ENCODE data around the gene MAP3K8.
A peak's percentile ranks its signal among the peaks of the same experiment; 100 is the strongest.

The MAP3K8 gene

GRCh38 chr10:30445711-30446110 is 11.7 kb downstream of the MAP3K8 start:
- H3K4me1 Mint-ChIP-seq (ENCODE audit: low read depth) = peaks cover 56% of the 10 kb centered on the region
- H3K27ac Mint-ChIP-seq = no peak overlapping the region
- H3K9me3 Mint-ChIP-seq = no peaks in the 10 kb centered on the region
- intact Hi-C loops (cut with micrococcal nuclease) = no loop called here
- H3K4me3 Mint-ChIP-seq = no peak overlapping the region
- H3K27me3 Mint-ChIP-seq = no peaks in the 10 kb centered on the region
- peaks cover 93% of the 10 kb centered on the region for H3K36me3 Mint-ChIP-seq (ENCODE audit: low read depth)

GRCh38 chr10:30447125-30447799 is 13.3 kb downstream of the MAP3K8 start:
- no peaks in the 10 kb centered on the region for H3K9me3 Mint-ChIP-seq
- intact Hi-C loops (cut with micrococcal nuclease) = no loop called here
- no peaks in the 10 kb centered on the region for H3K27me3 Mint-ChIP-seq
- no peak overlapping the region for H3K4me3 Mint-ChIP-seq
- H3K36me3 Mint-ChIP-seq (ENCODE audit: low read depth) = peaks cover 93% of the 10 kb centered on the region
- peaks cover 45% of the 10 kb centered on the region for H3K4me1 Mint-ChIP-seq (ENCODE audit: low read depth)
- no peak overlapping the region for H3K27ac Mint-ChIP-seq

GRCh38 chr10:30448092-30448491 is 14.1 kb downstream of the MAP3K8 start:
- Mint-ChIP-seq H3K27me3 (no peaks in the 10 kb centered on the region), H3K4me3 (no peak overlapping the region), H3K9me3 (no peaks in the 10 kb centered on the region), H3K4me1 (ENCODE audit: low read depth) (peaks cover 37% of the 10 kb centered on the region), H3K36me3 (ENCODE audit: low read depth) (peaks cover 92% of the 10 kb centered on the region), H3K27ac (no peak overlapping the region)
- intact Hi-C loops (cut with micrococcal nuclease) = no loop called here

- intact Hi-C loops (cut with micrococcal nuclease) = loop anchor here (2.0 kb wide), 1 partner anchor 75 kb away; no protein-coding TSS in a partner anchor
- Mint-ChIP-seq H3K4me1 (ENCODE audit: low read depth) (peaks cover 41% of the 10 kb centered on the region), H3K36me3 (ENCODE audit: low read depth) (peaks cover 93% of the 10 kb centered on the region), H3K9me3 (no peaks in the 10 kb centered on the region), H3K27ac (peak overlapping the region; percentile 84), H3K4me3 (peak overlapping the region; percentile 52), H3K27me3 (no peaks in the 10 kb centered on the region)
These were observed 20.0 kb downstream of the MAP3K8 start for GRCh38 chr10:30453764-30454527.

- peaks cover 93% of the 10 kb centered on the region for H3K36me3 Mint-ChIP-seq (ENCODE audit: low read depth)
- intact Hi-C loops (cut with micrococcal nuclease) = loop anchor here (2.0 to 5.0 kb wide), 2 partner anchors 37 to 74 kb away; no protein-coding TSS in a partner anchor
- H3K4me1 Mint-ChIP-seq (ENCODE audit: low read depth) = peaks cover 45% of the 10 kb centered on the region
- no peaks in the 10 kb centered on the region for H3K27me3 Mint-ChIP-seq
- H3K9me3 Mint-ChIP-seq = no peaks in the 10 kb centered on the region
- H3K27ac Mint-ChIP-seq = peak overlapping the region; percentile 84
- peak overlapping the region; percentile 23 for H3K4me3 Mint-ChIP-seq
These were observed 20.9 kb downstream of the MAP3K8 start for GRCh38 chr10:30454744-30455510.

GRCh38 chr10:30455816-30456215 is 21.8 kb downstream of the MAP3K8 start:
- Mint-ChIP-seq H3K4me3 (peak overlapping the region; percentile 40), H3K27me3 (no peaks in the 10 kb centered on the region), H3K4me1 (ENCODE audit: low read depth) (peaks cover 43% of the 10 kb centered on the region), H3K9me3 (no peaks in the 10 kb centered on the region), H3K27ac (peak overlapping the region; percentile 84), H3K36me3 (ENCODE audit: low read depth) (peaks cover 93% of the 10 kb centered on the region)
- intact Hi-C loops (cut with micrococcal nuclease) = loop anchor here (2.0 to 5.0 kb wide), 2 partner anchors 36 to 73 kb away; no protein-coding TSS in a partner anchor

- intact Hi-C loops (cut with micrococcal nuclease) = loop anchor here (5.0 kb wide), 1 partner anchor 36 kb away; no protein-coding TSS in a partner anchor
- H3K27me3 Mint-ChIP-seq = no peaks in the 10 kb centered on the region
- H3K4me3 Mint-ChIP-seq = no peak overlapping the region
- peak overlapping the region; percentile 84 for H3K27ac Mint-ChIP-seq
- H3K9me3 Mint-ChIP-seq = no peaks in the 10 kb centered on the region
- peaks cover 93% of the 10 kb centered on the region for H3K36me3 Mint-ChIP-seq (ENCODE audit: low read depth)
- peaks cover 44% of the 10 kb centered on the region for H3K4me1 Mint-ChIP-seq (ENCODE audit: low read depth)
These were observed 22.3 kb downstream of the MAP3K8 start for GRCh38 chr10:30456266-30456665.

- Mint-ChIP-seq H3K36me3 (ENCODE audit: low read depth) (peaks cover 78% of the 10 kb centered on the region), H3K4me3 (no peak overlapping the region)
These were observed 25.3 kb downstream of the MAP3K8 start for GRCh38 chr10:30459283-30459682.

GRCh38 chr10:30460121-30460520 is 26.1 kb downstream of the MAP3K8 start:
- Mint-ChIP-seq H3K36me3 (ENCODE audit: low read depth) (peaks cover 72% of the 10 kb centered on the region), H3K4me1 (ENCODE audit: low read depth) (peaks cover 38% of the 10 kb centered on the region), H3K27ac (peak overlapping the region; percentile 85), H3K27me3 (no peaks in the 10 kb centered on the region), H3K9me3 (no peaks in the 10 kb centered on the region), H3K4me3 (no peak overlapping the region)
- intact Hi-C loops (cut with micrococcal nuclease) = no loop called here

More at GRCh38 chr10:30459283-30459682, 25.3 kb downstream of the MAP3K8 start:
- intact Hi-C loops (cut with micrococcal nuclease) = loop anchor here (5.0 kb wide), 1 partner anchor 33 kb away; no protein-coding TSS in a partner anchor
- Mint-ChIP-seq H3K9me3 (no peaks in the 10 kb centered on the region), H3K27me3 (no peaks in the 10 kb centered on the region), H3K27ac (peak overlapping the region; percentile 85), H3K4me1 (ENCODE audit: low read depth) (peaks cover 45% of the 10 kb centered on the region)

- Mint-ChIP-seq H3K36me3 (ENCODE audit: low read depth) (peaks cover 52% of the 10 kb centered on the region), H3K4me3 (no peak overlapping the region), H3K4me1 (ENCODE audit: low read depth) (peaks cover 40% of the 10 kb centered on the region), H3K27me3 (no peaks in the 10 kb centered on the region), H3K27ac (no peak overlapping the region), H3K9me3 (no peaks in the 10 kb centered on the region)
- intact Hi-C loops (cut with micrococcal nuclease) = no loop called here
These were observed 28.5 kb downstream of the MAP3K8 start for GRCh38 chr10:30462513-30462912.

GRCh38 chr10:30463944-30464451 is 30.0 kb downstream of the MAP3K8 start:
- H3K27me3 Mint-ChIP-seq = no peaks in the 10 kb centered on the region

GRCh38 chr10:30464675-30465074 is 30.7 kb downstream of the MAP3K8 start:
- intact Hi-C loops (cut with micrococcal nuclease) = no loop called here
- no peaks in the 10 kb centered on the region for H3K27me3 Mint-ChIP-seq
- no peak overlapping the region for H3K4me3 Mint-ChIP-seq
- peak overlapping the region; percentile 18 for H3K27ac Mint-ChIP-seq
- H3K9me3 Mint-ChIP-seq = no peaks in the 10 kb centered on the region
- H3K36me3 Mint-ChIP-seq (ENCODE audit: low read depth) = peaks cover 30% of the 10 kb centered on the region
- H3K4me1 Mint-ChIP-seq (ENCODE audit: low read depth) = peaks cover 45% of the 10 kb centered on the region

More at GRCh38 chr10:30463944-30464451, 30.0 kb downstream of the MAP3K8 start:
- no peaks in the 10 kb centered on the region for H3K9me3 Mint-ChIP-seq
- H3K36me3 Mint-ChIP-seq (ENCODE audit: low read depth) = peaks cover 37% of the 10 kb centered on the region
- peaks cover 46% of the 10 kb centered on the region for H3K4me1 Mint-ChIP-seq (ENCODE audit: low read depth)
- H3K27ac Mint-ChIP-seq = peak overlapping the region; percentile 13
- H3K4me3 Mint-ChIP-seq = no peak overlapping the region
- intact Hi-C loops (cut with micrococcal nuclease) = no loop called here

GRCh38 chr10:30466445-30466844 is 32.5 kb downstream of the MAP3K8 start:
- intact Hi-C loops (cut with micrococcal nuclease) = no loop called here
- H3K27me3 Mint-ChIP-seq = no peaks in the 10 kb centered on the region
- H3K4me1 Mint-ChIP-seq (ENCODE audit: low read depth) = peaks cover 46% of the 10 kb centered on the region
- H3K9me3 Mint-ChIP-seq = no peaks in the 10 kb centered on the region
- H3K4me3 Mint-ChIP-seq = no peak overlapping the region
- peak overlapping the region; percentile 11 for H3K27ac Mint-ChIP-seq
- peaks cover 13% of the 10 kb centered on the region for H3K36me3 Mint-ChIP-seq (ENCODE audit: low read depth)

All from dendritic cell treated with granulocyte-macrophage colony-stimulating factor and Interleukin-4, amounts not matched to agents 40 ng/mL and 50 ng/mL, for 4 days (primary cell).